NK-92 (cell line): ENCODE measurements around the gene NAPSA.
"Not testable (repeated sequence)": the region's sequence is repeated elsewhere in the genome, so short reads cannot be mapped to it uniquely, and the experiment has no call there.

Experiments used
- DNase-seq: peaks from one replicate; lab custom pipeline; 2025; ENCODE audit not compliant: unreplicated experiment; lab: John Stamatoyannopoulos, UW

NAPSA gene

DNA sequence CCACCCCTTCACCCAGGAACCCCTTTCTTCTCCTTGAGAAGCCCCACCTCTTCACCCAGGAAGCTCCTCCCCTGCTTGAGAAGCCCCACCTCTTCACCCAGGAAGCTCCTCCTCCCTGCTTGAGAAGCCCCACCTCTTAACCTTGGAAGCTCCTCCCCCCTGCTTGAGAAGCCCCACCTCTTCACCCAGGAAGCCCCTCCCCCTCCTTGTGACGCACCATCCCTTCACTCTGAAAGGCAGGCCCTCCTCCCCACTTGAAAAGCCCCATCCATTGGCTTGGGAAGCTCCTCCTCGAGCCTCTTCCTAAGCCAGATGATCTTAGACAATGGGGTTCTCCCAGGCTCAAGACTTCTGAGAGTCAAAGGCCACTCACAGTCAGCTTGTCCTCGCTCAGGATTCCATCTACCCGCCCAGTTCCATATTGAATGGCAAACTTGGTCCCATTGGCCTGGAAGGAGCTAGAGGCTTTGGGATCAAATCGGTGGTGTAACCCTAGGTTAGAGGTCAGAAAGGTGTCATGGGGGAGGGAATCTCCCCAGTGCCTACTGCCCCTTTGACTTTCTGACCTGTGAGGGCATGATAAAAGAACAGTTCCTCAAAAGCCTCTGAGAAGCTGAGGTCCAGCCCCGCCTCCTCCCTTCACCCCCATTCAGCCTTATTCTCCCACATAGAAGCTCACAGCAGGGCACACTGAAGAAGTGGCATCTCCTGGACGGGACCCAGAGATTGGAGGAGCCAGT lies 4.0 kb downstream of the NAPSA start:
- no peak for DNase-seq

- DNase-seq = no peak
These were observed 6.1 kb downstream of the NAPSA start for GRCh38 chr19:50359328-50359818.

DNA sequence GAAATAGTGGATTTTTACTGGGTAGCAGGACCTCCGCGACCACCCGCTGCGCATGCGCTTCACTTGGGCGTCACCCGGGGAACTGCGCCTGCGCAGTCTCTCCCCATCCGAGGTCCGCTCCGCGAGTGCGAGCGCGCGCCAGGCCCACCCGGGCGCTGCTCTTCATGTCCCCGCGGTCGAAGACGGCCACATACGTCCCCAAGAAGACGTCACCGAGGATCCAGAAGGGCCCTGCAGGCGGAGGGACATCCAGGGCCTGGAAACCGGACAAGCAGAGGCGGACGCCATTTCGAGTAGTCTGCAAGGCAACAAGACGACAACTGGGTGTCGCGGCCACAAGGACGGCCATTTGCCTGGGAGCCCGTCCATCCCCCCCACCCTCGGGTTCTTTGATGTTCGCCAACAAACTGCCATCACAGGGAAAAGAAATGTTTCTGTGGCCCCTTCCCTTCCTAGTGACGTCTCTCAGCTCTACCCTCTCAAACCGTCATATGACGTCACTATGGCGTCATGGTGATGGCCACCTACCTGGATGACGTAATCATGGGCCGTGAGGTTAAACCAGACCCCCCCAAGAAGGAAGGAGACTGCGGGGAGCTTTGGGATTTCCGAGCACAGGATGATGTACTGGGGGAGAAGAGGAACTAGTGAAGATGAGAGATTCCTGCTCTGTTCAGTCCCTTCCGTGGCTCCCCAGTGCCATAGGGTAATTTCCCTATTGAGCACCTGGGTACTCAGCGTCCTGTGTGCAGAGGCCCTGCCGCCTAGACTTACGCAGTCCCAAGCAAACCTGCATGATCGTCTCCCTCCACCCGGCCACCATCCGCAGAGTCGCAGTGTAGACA lies 6.7 kb downstream of the NAPSA start:
- DNase-seq = no peak

GRCh38 chr19:50357178-50358100 lies 8.0 kb downstream of the NAPSA start:
- DNase-seq = no peak

GRCh38 chr19:50356691-50357177 lies 8.7 kb downstream of the NAPSA start:
- no peak for DNase-seq

DNA sequence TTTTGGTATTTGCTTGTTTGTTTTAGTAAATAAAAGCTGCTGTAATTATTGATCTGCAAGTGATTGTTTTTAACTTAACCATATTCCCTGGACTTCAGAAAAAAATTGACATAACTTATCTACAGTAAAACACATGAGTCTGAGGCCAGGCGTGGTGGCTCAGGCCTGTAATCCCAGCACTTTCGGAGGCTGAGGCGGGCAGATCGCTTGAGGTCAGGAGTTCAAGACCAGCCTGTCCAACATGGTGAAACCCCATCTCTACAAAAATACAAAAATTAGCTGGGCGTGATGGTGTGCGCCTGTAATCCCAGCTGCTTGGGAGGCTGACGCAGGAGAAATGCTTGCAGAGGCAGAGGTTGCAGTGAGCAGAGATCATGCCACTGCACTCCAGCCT lies 12.0 kb downstream of the NAPSA start:
- not testable (repeated sequence) for DNase-seq

DNA sequence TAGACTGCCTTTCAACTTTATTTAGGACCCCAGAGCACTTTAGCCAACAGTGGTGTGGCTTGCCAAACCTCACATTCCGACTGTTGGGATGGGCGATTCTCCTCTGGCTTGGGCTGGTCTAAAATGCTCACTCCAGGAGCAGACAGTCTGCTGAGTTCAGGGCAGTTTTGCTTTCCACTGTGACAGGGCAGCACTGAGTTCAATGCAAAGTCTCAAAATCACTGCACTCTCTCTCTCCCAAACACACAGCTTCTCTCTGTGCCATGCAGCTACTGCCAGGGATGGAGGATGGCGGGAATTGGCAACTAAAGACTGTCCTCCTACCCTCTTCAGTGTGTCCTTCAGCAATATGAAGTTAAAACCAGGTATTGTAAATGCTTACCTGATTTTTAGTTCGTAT lies 13.2 kb downstream of the NAPSA start:
- no peak for DNase-seq

DNA sequence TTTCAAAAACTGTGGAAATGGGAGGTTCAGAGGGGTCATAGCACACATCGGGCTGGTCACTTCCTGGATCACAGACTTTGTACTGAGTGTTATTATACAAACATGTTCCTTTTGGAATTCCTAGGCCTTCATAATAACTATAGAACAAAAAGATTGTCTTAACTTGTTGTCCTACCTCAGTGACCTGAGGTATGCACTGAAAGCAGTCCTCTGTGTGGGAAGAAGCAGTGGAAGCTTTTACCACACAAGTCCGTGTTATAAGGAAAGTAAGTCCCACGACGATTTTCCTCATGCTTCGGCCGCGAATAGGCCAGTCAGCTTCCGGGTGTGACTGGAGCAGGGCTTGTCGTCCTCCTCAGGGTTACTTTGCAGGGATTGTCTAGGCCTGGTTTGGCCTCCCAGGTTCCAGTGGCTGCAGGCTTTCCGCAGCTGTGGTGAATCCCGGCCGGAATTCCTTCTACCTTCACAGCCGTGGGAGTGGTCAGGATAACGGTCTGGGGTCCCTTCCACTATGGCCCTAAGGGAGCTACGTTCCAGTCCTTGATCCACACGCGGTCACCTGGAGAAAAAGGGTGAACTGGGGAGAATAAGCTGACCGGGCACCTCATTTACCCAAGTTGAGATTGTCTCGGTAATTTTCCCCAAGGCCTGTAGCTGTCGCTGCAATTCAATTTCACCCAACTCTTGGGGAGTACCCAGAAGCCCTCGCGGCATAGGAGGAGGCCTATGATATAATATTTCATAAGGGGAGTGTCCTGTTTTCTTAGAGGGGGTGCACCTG lies 16.0 kb downstream of the NAPSA start:
- DNase-seq = no peak

GRCh38 chr19:50347089-50347581 lies 18.3 kb downstream of the NAPSA start:
- DNase-seq = not testable (repeated sequence)

GRCh38 chr19:50344661-50345318 lies 20.6 kb downstream of the NAPSA start:
- DNase-seq = no peak

DNA sequence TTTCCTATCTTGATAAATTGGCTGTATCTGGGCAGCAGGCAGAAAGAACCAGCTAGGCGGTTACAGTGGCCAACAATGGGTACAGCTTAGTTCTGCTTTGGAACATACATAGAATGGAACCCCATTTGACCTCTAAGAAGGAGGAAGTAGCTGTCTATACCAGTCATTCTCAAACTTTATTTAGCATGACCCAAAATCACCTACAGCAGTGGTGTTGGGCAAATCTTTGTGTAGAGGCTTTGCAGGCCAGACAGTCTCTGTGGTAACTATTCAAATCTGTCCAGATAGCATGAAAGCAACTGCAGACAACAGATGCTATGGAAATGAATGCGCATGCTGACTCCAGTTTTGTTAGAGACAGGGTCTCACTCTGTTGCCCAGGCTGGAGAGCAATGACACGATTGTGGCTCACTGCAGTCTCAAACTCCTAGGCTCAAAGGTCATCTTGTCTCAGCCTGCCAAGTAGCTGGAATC lies 24.3 kb downstream of the NAPSA start:
- DNase-seq = no peak

GRCh38 chr19:50340331-50340730 lies 25.1 kb downstream of the NAPSA start:
- DNase-seq = no peak

DNA sequence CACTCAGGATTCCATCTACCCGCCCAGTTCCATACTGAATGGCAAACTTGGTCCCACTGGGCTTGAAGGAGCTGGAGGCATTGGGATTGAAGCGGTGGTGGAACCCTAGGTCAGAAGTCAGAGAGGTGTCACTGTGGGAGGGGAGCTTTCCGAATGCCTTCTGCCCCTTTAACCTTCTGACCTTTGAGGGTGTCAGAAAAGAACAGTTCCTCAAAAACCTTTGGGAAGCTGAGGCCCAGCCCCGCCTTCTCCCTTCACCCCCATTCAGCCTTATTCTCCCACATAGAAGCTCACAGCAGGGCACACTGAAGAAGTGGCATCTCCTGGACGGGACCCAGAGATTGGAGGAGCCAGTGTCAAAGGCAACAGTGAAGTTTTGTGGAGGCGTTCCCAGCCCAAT lies 28.4 kb downstream of the NAPSA start:
- DNase-seq = not testable (repeated sequence)

- DNase-seq = no peak
These were observed 30.6 kb downstream of the NAPSA start for GRCh38 chr19:50334741-50335421.

GRCh38 chr19:50333737-50334617 lies 31.5 kb downstream of the NAPSA start:
- DNase-seq = no peak

DNA sequence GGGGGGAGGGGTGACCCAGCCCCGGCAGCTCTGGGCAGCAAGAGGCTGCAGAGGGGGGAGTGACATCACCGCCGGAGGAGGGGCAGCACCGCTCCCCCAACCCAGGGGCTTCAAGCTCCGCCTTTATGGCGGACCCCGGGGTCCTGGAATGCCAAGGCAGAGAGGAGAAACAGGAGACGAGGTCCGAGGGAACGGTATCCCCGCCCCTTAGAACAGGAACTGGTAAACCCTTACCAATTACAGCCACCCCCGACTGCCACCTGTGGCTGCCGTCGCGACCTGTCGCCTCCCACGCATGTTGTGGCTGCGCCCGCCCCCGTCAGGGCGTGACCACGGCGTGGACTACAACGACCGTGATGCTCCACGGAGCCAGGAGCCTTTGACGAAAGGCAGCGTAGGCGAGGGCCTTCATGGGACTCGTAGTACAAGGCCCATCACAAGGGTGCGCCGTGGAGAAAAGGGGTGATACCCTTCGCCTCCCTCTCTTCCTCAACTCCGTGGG lies 32.2 kb downstream of the NAPSA start:
- DNase-seq = no peak

DNA sequence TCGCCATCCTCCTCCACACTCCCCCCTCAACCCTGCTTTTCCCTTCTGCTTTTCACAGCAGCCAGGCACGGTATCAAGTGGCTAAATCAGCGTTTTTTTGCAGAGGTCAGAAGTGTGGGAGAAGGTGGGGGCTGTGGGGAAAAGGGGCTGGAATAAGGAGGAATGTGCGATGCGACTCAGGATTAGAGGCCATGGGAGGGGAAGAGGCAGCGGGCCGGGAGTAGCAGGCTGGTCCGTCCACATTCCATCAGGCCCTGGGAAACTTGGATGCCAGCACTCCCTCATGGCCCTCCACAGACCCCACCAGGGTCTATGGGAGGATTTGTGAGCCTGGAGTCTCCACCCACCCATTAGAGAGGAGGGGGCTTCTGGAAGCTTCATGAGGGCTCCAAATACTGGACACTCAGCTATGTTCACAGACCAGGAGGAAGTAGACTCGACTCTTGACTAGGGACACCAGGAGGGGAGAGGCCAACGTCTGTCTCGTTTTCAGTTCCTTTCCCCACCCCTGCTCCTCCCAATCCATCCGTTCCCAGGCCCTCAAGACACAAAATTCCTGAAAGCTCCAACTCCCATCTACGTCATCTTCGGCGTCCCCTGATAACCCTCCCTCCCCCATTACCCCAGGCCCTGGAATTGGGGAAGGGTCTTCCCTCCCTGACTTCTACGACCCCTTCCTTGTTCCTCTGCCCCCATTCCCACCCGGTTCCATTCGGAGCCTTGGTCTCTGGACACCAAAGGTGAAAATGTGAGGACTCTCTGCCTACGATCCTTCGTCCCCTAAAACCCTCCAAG lies 33.0 kb downstream of the NAPSA start:
- DNase-seq = no peak
